ENCODE measurements around the gene CCDC88C. TPM values are rescaled to one million over a fixed set of nuclear protein-coding genes. Genes with fewer than 3 reads are reported as not detected.
A peak's percentile ranks its signal among the peaks of the same experiment; 100 is the strongest.

The CCDC88C gene
- total and polyA plus RNA-seq, 2 donors (not counting 3 experiments of a cell fraction or from before 2014, with no cell fraction given): 11.4 to 52.1 TPM

GRCh38 chr14:91400696-91401095 lies 16.9 kb downstream of the CCDC88C start:
- Histone ChIP-seq H3K27me3 (ENCODE audit: control insufficient read depth in 2 of 2, insufficient read depth in 2 of 2, low read length in 2 of 2) (no peaks in the 10 kb centered on the region), H3K4me2 (ENCODE audit: insufficient read depth, low read length) (peak overlapping the region; percentile 78), H3K9me3 (replicated peaks; ENCODE audit: control insufficient read depth, insufficient read depth, low read length) (no peaks in the 10 kb centered on the region), H3K79me2 (ENCODE audit: control insufficient read depth, insufficient read depth, low read length) (peaks cover 28% of the 10 kb centered on the region), H4K20me1 (replicated peaks; ENCODE audit: control insufficient read depth, extremely low read depth, insufficient read depth, low read length) (no peaks in the 10 kb centered on the region), H2AFZ (ENCODE audit: low read depth, low read length) (peak overlapping the region; percentile 15), H3K36me3 (ENCODE audit: control insufficient read depth in 2 of 2, extremely low read depth in 1 of 2, insufficient read depth in 2 of 2, low read length in 2 of 2) (no peaks in the 10 kb centered on the region), H3K9me1 (replicated peaks; ENCODE audit: control insufficient read depth, extremely low read depth, insufficient read depth, low read length) (no peaks in the 10 kb centered on the region), H3K4me3 (replicated peaks in 1 of 3; ENCODE audit: insufficient read depth in 1 of 3, low read depth in 1 of 3, low read length in 3 of 3) (no peak overlapping the region), H3K9ac (replicated peaks; ENCODE audit: extremely low read depth, insufficient read depth, low read length) (peak overlapping the region; percentile 26), H3K27ac (ENCODE audit: insufficient read depth, low read depth, low read length) (peak overlapping the region; percentile 18), H3K4me1 (ENCODE audit: control insufficient read depth, extremely low read depth, insufficient read depth, low read length) (peaks cover 41% of the 10 kb centered on the region)
- CTCF ChIA-PET: interaction anchor here (0.7 to 7.0 kb wide), 5 partner anchors 9 to 77 kb away, joined by 3 to 32 read pairs (median 6); no protein-coding TSS in a partner anchor
- peak; percentile 73 for DNase-seq (ENCODE audit: low read depth, low spot score)
- no TSS peak for BruUV-seq (replicated peaks)
- dilution Hi-C loops (cut with MboI; ENCODE audit: extremely low pct_ligation_motif_present, low sequenced_read_pairs) (no loop called here), intact Hi-C loops (cut with micrococcal nuclease) (no loop called here)
- POLR2A ChIA-PET: no interaction called here
- TF ChIP-seq, protein P1, sequence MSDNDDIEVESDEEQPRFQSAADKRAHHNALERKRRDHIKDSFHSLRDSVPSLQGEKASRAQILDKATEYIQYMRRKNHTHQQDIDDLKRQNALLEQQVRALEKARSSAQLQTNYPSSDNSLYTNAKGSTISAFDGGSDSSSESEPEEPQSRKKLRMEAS (IDR thresholded peaks at IDR 0.05; ENCODE audit: insufficient read depth, insufficient read length): no peak
- TF ChIP-seq POLR2A (IDR thresholded peaks at IDR 0.05; ENCODE audit: low read depth, low read length) (peak; percentile 35), MYC (IDR thresholded peaks at IDR 0.05; ENCODE audit: low read depth, low read length) (no peak), FOS (IDR thresholded peaks at IDR 0.05; ENCODE audit: borderline replicate concordance, insufficient read depth, low read length) (no peak), GATA2 (IDR thresholded peaks at IDR 0.05; ENCODE audit: insufficient read depth, insufficient read length, low read depth, low read length) (no peak), POLR2AphosphoS5 (IDR thresholded peaks at IDR 0.05; ENCODE audit: insufficient read depth, low read depth, low read length) (no peak), EZH2 (IDR thresholded peaks at IDR 0.05; ENCODE audit: borderline replicate concordance, low read depth, low read length, severe bottlenecking) (no peak), JUN (IDR thresholded peaks at IDR 0.05; ENCODE audit: borderline replicate concordance, insufficient read depth, insufficient read length, low read depth) (peak; percentile 52)
- TF ChIP-seq, protein P2, sequence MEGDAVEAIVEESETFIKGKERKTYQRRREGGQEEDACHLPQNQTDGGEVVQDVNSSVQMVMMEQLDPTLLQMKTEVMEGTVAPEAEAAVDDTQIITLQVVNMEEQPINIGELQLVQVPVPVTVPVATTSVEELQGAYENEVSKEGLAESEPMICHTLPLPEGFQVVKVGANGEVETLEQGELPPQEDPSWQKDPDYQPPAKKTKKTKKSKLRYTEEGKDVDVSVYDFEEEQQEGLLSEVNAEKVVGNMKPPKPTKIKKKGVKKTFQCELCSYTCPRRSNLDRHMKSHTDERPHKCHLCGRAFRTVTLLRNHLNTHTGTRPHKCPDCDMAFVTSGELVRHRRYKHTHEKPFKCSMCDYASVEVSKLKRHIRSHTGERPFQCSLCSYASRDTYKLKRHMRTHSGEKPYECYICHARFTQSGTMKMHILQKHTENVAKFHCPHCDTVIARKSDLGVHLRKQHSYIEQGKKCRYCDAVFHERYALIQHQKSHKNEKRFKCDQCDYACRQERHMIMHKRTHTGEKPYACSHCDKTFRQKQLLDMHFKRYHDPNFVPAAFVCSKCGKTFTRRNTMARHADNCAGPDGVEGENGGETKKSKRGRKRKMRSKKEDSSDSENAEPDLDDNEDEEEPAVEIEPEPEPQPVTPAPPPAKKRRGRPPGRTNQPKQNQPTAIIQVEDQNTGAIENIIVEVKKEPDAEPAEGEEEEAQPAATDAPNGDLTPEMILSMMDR (IDR thresholded peaks at IDR 0.05; ENCODE audit: extremely low read depth in 1 of 2, insufficient read depth in 1 of 2, low read depth in 1 of 2, low read length in 2 of 2): no peak
- peak; percentile 85 for FAIRE-seq

Data from endothelial cell of umbilical vein (primary cell).